Psoas muscle (tissue), 8 donors: ENCODE results near the gene TRAPPC10. TPM values are rescaled to one million over a fixed set of nuclear protein-coding genes. Genes with fewer than 3 reads are reported as not detected.

ENCODE experiments used
- ATAC-seq, 4 donors: fragments of 200-7000 bp; cut with Tn5 transposase; one replicate each; pipeline ENCODE4 v1.9.1; 2020; ENCODE audit warnings: moderate library complexity in 3 of 4, mild to moderate bottlenecking in 2 of 4
- DNase-seq, 2 donors: peaks; one replicate each; pipeline ENCODE4 v3.0.0-alpha.2; 2020
- H3K27ac ChIP-seq: fragments of 200-600 bp; one replicate; pipeline ENCODE4 v1.8.0; 2022
- H3K27me3 ChIP-seq, 3 donors: fragments of 200-600 bp in 1 of 3; one replicate each; pipeline versions ENCODE4 v1.6.1 to v1.8.0; 2013 to 2022; ENCODE audit warnings: low read length in 2 of 3, mild to moderate bottlenecking in 2 of 3, moderate library complexity in 1 of 3; ENCODE audit not compliant: insufficient read depth in 3 of 3
- H3K36me3 ChIP-seq, 2 donors: fragments of 200-600 bp in 1 of 2; one replicate each; pipeline versions ENCODE4 v1.6.1 to v1.8.0; 2013 to 2022; ENCODE audit warnings: low read depth in 1 of 2, mild to moderate bottlenecking in 1 of 2, moderate library complexity in 1 of 2; ENCODE audit not compliant: insufficient read depth in 1 of 2
- H3K4me1 ChIP-seq: fragments of 200-600 bp; one replicate; pipeline ENCODE4 v1.8.0; 2022
- H3K4me3 ChIP-seq: fragments of 200-600 bp; one replicate; pipeline ENCODE4 v1.8.0; 2022; ENCODE audit warnings: mild to moderate bottlenecking
- H3K9me3 ChIP-seq: fragments of 200-600 bp; one replicate; pipeline ENCODE4 v1.8.0; 2022
- WGBS, 3 donors: extraction: QIAGEN DNeasy Blood & Tissue Kit; methylation state at CpG; one replicate each; pipeline versions ENCODE4 v1.1.6 to v1.1.7; 2013; 5-methylcytosine and 5-hydroxymethylcytosine counted together
- intact Hi-C, 2 donors: fragments of 100-400 bp; cut with DNase I; formaldehyde crosslinking; loops; one replicate each; pipeline versions ENCODE4 v1.11.0 to v1.14.2; 2022
- polyA plus RNA-seq, 3 donors: library from polyadenylated mRNA; stranded (reverse); fragments of 200-250 nt; gene quantifications; one replicate each; pipeline ENCODE4 v1.2.3, GENCODE V29; 2013
- total RNA-seq, 4 donors: library from RNA; stranded (reverse); fragmentation: NEBNext Ultra II Directional in 2 of 4; extraction: Animal tissue kit (Norgen Biotek cat#: 25700) in 2 of 4; gene quantifications; one replicate each; pipeline versions ENCODE4 v1.2.1 to v1.2.4, GENCODE V29; 2021 to 2023
- TF ChIP-seq, protein P1 (sequence below): fragments of 200-600 bp; IDR thresholded peaks from one replicate; pipeline ENCODE4 v1.8.0; 2022; ENCODE audit warnings: antibody characterized with exemption
- donor health status: healthy with polysubstance abuse.
- donor health status: DM: no; HTN: no; CAD: no; lungs with moderate emphysema.
- donor health status: Bipolar disorder and iron deficiency.
- donor health status: healthy.
- donor health status: DM: yes; HTN: yes; CAD: no.
- donor health status: DM: no; HTN: no; CAD: no.
- donor health status: DM: no; HTN: no; CAD: no.
- donor health status: DM: yes; HTN: yes; CAD: no.

Gene TRAPPC10
- total and polyA plus RNA-seq, 7 donors = 6.4 to 22.2 (median 20.0) TPM

DNA sequence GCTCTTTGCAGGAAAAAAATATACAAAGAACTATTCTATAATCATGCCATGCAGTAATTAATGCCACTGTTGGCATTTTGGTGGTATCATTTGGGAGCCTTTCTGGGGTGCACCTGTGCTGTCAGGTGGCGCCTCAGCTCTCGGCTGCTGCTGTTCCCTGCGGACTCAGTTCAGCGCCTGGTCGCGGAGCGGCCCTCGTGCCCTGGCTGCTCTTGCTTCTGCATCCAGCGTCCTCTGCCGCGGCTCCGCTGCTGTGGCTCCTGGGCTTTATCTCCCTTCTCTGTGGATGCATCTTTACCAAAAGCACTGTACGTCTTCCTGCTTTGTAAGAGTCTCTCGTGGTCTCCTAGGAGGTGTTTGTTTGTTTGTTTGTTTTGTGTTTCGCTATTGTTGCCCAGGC, 60.0 kb downstream of the TRAPPC10 start:
- TF ChIP-seq, protein P1, sequence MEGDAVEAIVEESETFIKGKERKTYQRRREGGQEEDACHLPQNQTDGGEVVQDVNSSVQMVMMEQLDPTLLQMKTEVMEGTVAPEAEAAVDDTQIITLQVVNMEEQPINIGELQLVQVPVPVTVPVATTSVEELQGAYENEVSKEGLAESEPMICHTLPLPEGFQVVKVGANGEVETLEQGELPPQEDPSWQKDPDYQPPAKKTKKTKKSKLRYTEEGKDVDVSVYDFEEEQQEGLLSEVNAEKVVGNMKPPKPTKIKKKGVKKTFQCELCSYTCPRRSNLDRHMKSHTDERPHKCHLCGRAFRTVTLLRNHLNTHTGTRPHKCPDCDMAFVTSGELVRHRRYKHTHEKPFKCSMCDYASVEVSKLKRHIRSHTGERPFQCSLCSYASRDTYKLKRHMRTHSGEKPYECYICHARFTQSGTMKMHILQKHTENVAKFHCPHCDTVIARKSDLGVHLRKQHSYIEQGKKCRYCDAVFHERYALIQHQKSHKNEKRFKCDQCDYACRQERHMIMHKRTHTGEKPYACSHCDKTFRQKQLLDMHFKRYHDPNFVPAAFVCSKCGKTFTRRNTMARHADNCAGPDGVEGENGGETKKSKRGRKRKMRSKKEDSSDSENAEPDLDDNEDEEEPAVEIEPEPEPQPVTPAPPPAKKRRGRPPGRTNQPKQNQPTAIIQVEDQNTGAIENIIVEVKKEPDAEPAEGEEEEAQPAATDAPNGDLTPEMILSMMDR = no peak
- H3K27ac ChIP-seq = no peak overlapping the region
- no peak overlapping the region for H3K4me3 ChIP-seq
- DNase-seq (no peak), ATAC-seq (no peak)
- H3K27me3 ChIP-seq = no peaks in the 10 kb centered on the region
- WGBS, 3 donors = 92 to 95% (median 95%) methylated on average over 15 of the region's 15 CpGs
- peaks cover 3 to 81% of the 10 kb centered on the region in 2 donors for H3K36me3 ChIP-seq
- H3K4me1 ChIP-seq = no peaks in the 10 kb centered on the region
- no peaks in the 10 kb centered on the region for H3K9me3 ChIP-seq
- intact Hi-C loops = no loop called here

DNA sequence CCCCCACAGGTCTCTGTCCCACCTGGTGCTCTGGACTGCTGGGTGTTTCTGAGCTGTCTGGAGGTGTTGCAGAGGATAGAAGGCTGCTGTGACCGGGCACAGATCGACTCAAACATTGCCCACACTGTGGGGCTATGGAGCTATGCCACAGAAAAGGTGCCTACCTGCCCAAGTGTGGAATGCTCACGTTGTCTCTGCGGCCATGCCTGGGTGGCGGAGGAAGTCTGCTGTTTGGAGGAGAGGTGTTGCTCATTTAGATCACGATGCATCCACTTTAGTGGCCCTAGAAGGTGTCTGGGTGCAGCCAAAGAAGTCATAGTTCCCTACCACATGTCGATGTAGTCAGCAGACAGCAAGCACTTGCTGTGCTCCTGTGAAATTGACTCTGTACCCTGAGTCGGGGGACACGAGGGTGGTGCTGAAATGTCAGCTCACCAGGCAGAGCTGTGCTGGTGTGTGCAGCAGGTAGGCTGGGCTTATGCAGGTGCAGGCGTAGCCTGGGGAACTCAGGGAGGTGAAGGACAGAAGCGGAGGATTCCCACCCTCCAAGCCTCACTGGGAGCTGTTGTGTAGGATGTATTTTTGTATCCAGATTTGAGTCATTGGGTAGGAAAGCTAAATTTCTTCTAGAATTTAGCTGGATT, 62.3 kb downstream of the TRAPPC10 start:
- 90 to 95% (median 91%) methylated on average over 11 of the region's 11 CpGs for WGBS, 3 donors
- Histone ChIP-seq H3K36me3 (peaks cover 4 to 88% of the 10 kb centered on the region in 2 donors), H3K4me3 (no peak overlapping the region), H3K9me3 (no peaks in the 10 kb centered on the region), H3K4me1 (no peaks in the 10 kb centered on the region), H3K27me3 (no peaks in the 10 kb centered on the region), H3K27ac (no peak overlapping the region)
- TF ChIP-seq, protein P1 = no peak
- DNase-seq = no peak
- ATAC-seq = no peak
- intact Hi-C loops = no loop called here

DNA sequence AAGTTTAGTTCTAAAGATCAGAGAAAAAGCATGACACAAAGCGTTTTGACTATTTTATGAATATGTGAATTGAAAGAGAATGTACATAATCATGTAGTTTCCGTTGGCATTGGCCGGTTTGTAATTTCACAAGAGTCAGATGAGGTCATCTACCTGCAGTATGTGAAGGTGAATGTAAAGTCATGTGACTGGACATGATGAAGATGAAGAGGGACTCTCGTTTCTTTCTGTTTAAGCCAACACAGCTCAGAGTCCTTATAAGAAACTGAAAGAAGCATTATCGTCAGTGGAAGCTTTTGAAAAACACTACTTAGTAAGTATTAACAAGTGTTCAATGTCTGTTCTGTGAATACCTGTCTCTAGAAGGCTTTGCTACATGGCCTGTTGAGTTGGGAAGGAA, 64.2 kb downstream of the TRAPPC10 start:
- 89 to 91% (median 90%) methylated on average over 5 of the region's 5 CpGs for WGBS, 3 donors
- Histone ChIP-seq H3K9me3 (no peaks in the 10 kb centered on the region), H3K36me3 (peaks cover 5 to 94% of the 10 kb centered on the region in 2 donors), H3K4me3 (no peak overlapping the region), H3K27ac (no peak overlapping the region), H3K27me3 (no peaks in the 10 kb centered on the region), H3K4me1 (no peaks in the 10 kb centered on the region)
- TF ChIP-seq, protein P1 = no peak
- DNase-seq (no peak), ATAC-seq (no peak)
- intact Hi-C loops = no loop called here

DNA sequence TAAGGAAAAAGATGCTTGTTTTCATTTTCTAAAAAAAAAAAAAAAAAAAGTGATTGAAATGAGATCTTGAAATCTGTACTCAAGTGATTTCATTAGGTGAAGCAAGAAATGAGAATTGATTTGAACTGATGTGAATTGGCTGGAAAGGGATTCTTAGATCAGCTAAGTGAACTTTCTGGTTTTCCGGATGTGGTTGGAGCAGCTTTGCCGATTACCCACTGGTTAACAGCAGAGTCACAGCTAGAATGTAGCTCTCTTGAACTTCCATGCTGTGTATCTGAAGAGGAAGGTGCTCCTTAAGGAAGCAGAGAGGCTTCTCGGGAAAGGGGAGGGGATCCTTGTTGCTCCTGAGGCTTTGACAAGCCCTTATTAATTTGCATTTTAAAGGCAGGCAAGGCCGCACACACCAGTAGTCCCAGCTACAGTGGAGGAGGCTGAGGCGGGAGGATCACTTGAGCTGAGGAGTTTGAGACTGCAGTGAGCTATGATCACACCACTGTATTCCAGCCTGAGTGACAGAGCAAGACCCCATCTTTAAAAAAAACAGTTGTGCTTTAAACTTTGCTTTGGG, 66.4 kb downstream of the TRAPPC10 start:
- Histone ChIP-seq H3K4me1 (no peaks in the 10 kb centered on the region), H3K4me3 (no peak overlapping the region), H3K36me3 (peaks cover 5 to 96% of the 10 kb centered on the region in 2 donors), H3K27ac (no peak overlapping the region), H3K9me3 (no peaks in the 10 kb centered on the region), H3K27me3 (no peaks in the 10 kb centered on the region)
- intact Hi-C loops = no loop called here
- TF ChIP-seq, protein P1 = no peak
- ATAC-seq (no peak), DNase-seq (no peak)
- 87 to 91% (median 91%) methylated on average over 5 of the region's 5 CpGs for WGBS, 3 donors
